H1 (cell line): Measurements from ENCODE around the gene NRXN2. TPM values are rescaled to one million over a fixed set of nuclear protein-coding genes. Genes with fewer than 3 reads are reported as not detected.

Experiments used
- CTCF ChIA-PET: fragments of 300-600 bp; sonication (Branson Sonifier 250); formaldehyde crosslinking; loops from one replicate; lab custom pipeline; 2021; ENCODE audit not compliant: partially characterized antibody; lab: Charles Lee
- POLR2A ChIA-PET: fragments of 300-600 bp; sonication (Branson Sonifier 250); formaldehyde crosslinking; loops from one replicate; lab custom pipeline; 2021; ENCODE audit warnings: inconsistent platforms; ENCODE audit not compliant: partially characterized antibody; lab: Charles Lee
- DNase-seq, 2 experiments: peaks; one replicate each; pipeline versions ENCODE4 v3.0.0 to v3.0.0-alpha.2; 2010 to 2022; ENCODE audit warnings: low spot score in 2 of 2, low read depth in 1 of 2, mixed read lengths in 1 of 2
- FAIRE-seq: peaks from 2 replicates; lab custom pipeline; 2011; peaks lifted over from hg19 to GRCh38; lab: Jason Lieb, UNC
- H2AFZ ChIP-seq: 2 replicates; pipeline ENCODE4 v1.8.1; 2012; ENCODE audit warnings: low read length, inconsistent platforms
- H2AK5ac ChIP-seq: 2 replicates; pipeline ENCODE4 v1.6.1; 2013; ENCODE audit warnings: low read depth, low read length
- H2BK120ac ChIP-seq: replicated peaks from 2 replicates; pipeline ENCODE3; 2013; ENCODE audit warnings: low read depth, low read length, inconsistent platforms
- H2BK12ac ChIP-seq: 2 replicates; pipeline ENCODE4 v1.6.1; 2013; ENCODE audit warnings: low read depth, low read length
- H2BK15ac ChIP-seq: 2 replicates; pipeline ENCODE4 v1.6.1; 2013; ENCODE audit warnings: low read length
- H2BK20ac ChIP-seq: 2 replicates; pipeline ENCODE4 v1.6.1; 2013; ENCODE audit warnings: low read length
- H2BK5ac ChIP-seq: 2 replicates; pipeline ENCODE4 v1.6.1; 2013; ENCODE audit warnings: low read depth, low read length
- H3K14ac ChIP-seq: 2 replicates; pipeline ENCODE4 v1.6.1; 2013; ENCODE audit warnings: inconsistent platforms; ENCODE audit not compliant: insufficient read length
- H3K18ac ChIP-seq: 2 replicates; pipeline ENCODE4 v1.6.1; 2013; ENCODE audit warnings: low read length; ENCODE audit errors: extremely low read depth
- H3K23ac ChIP-seq: 2 replicates; pipeline ENCODE4 v1.6.1; 2013; ENCODE audit warnings: inconsistent platforms; ENCODE audit not compliant: insufficient read length
- H3K23me2 ChIP-seq: 2 replicates; pipeline ENCODE4 v1.6.1; 2013; ENCODE audit warnings: low read depth, low read length
- H3K27ac ChIP-seq: 2 replicates; pipeline ENCODE4 v1.6.1; 2011; ENCODE audit warnings: low read depth, low read length, inconsistent platforms
- H3K27me3 ChIP-seq, 4 experiments: replicated peaks in 1 of 4; 1 replicate in 1 of 4; 2 replicates in 3 of 4; pipeline versions ENCODE4 v1.6.1 to v1.8.1; 2011 to 2013; ENCODE audit warnings: low read length in 3 of 4, mild to moderate bottlenecking in 3 of 4, inconsistent platforms in 2 of 4, mixed read lengths in 2 of 4, moderate library complexity in 1 of 4; ENCODE audit not compliant: control insufficient read depth in 3 of 4, insufficient read depth in 3 of 4; ENCODE audit errors: extremely low read depth in 1 of 4
- H3K36me3 ChIP-seq, 4 experiments: 2 replicates each; pipeline versions ENCODE4 v1.6.1 to v1.8.1; 2011 to 2013; ENCODE audit warnings: mild to moderate bottlenecking in 4 of 4, low read length in 3 of 4, moderate library complexity in 2 of 4, control low read depth in 1 of 4, inconsistent platforms in 1 of 4; ENCODE audit not compliant: insufficient read depth in 4 of 4, control insufficient read depth in 2 of 4
- H3K4ac ChIP-seq: replicated peaks from 2 replicates; pipeline ENCODE3; 2013; ENCODE audit warnings: low read length, low read depth, mixed read lengths, inconsistent platforms; ENCODE audit not compliant: insufficient read length
- H3K4me1 ChIP-seq, 4 experiments: replicated peaks in 1 of 4; 1 replicate in 1 of 4; 2 replicates in 3 of 4; pipeline versions ENCODE4 v1.6.1 to v1.8.1; 2011 to 2013; ENCODE audit warnings: low read length in 3 of 4, inconsistent platforms in 2 of 4, mixed read lengths in 1 of 4; ENCODE audit not compliant: insufficient read depth in 4 of 4, control insufficient read depth in 3 of 4
- H3K4me2 ChIP-seq, 2 experiments: 2 replicates each; pipeline versions ENCODE4 v1.6.1 to v1.8.1; 2011 to 2013; ENCODE audit warnings: low read depth in 2 of 2, low read length in 2 of 2, control low read depth in 1 of 2, inconsistent platforms in 1 of 2, mild to moderate bottlenecking in 1 of 2; ENCODE audit not compliant: insufficient read depth in 1 of 2
- H3K4me3 ChIP-seq, 4 experiments: fragments of 200-600, 300-600 bp in 1 of 4; sonication (generic), shearing (Covaris generic), sonication (Bioruptor Twin) in 1 of 4; 2 replicates each; pipeline versions ENCODE4 v1.5.1 to v1.8.1; 2011 to 2016; ENCODE audit warnings: low read length in 4 of 4, low read depth in 3 of 4, control low read depth in 2 of 4, inconsistent platforms in 2 of 4, mild to moderate bottlenecking in 2 of 4, mixed read lengths in 1 of 4, moderate library complexity in 1 of 4; ENCODE audit not compliant: insufficient read depth in 2 of 4; ENCODE audit errors: extremely low read depth in 1 of 4
- H3K56ac ChIP-seq: replicated peaks from 2 replicates; pipeline ENCODE3; 2013; ENCODE audit warnings: low read depth, mild to moderate bottlenecking, mixed read lengths, low read length, inconsistent platforms; ENCODE audit not compliant: insufficient read length
- H3K79me1 ChIP-seq: 2 replicates; pipeline ENCODE4 v1.6.1; 2013; ENCODE audit warnings: low read depth, low read length, control low read depth
- H3K79me2 ChIP-seq, 2 experiments: 2 replicates each; pipeline versions ENCODE4 v1.6.1 to v1.8.1; 2012 to 2013; ENCODE audit warnings: low read length in 2 of 2, mild to moderate bottlenecking in 2 of 2, inconsistent platforms in 1 of 2; ENCODE audit not compliant: insufficient read depth in 2 of 2, control insufficient read depth in 1 of 2
- H3K9ac ChIP-seq, 4 experiments: replicated peaks in 1 of 4; 1 replicate in 1 of 4; 2 replicates in 3 of 4; pipeline versions ENCODE4 v1.6.1 to v1.8.1; 2011 to 2013; ENCODE audit warnings: low read depth in 3 of 4, low read length in 3 of 4, control low read depth in 2 of 4, mild to moderate bottlenecking in 2 of 4, moderate library complexity in 2 of 4, inconsistent platforms in 1 of 4; ENCODE audit errors: extremely low read depth in 1 of 4
- H3K9me3 ChIP-seq, 2 experiments: 2 replicates each; pipeline versions ENCODE4 v1.6.1 to v1.8.1; 2012 to 2013; ENCODE audit warnings: mild to moderate bottlenecking in 2 of 2, moderate library complexity in 2 of 2, control low read depth in 1 of 2, inconsistent platforms in 1 of 2, low read depth in 1 of 2, low read length in 1 of 2, mixed read lengths in 1 of 2; ENCODE audit not compliant: insufficient read depth in 2 of 2
- H4K20me1 ChIP-seq, 2 experiments: replicated peaks in 1 of 2; 2 replicates each; pipeline versions ENCODE3 to v1.8.1; 2011 to 2013; ENCODE audit warnings: inconsistent platforms in 2 of 2, low read length in 2 of 2, mild to moderate bottlenecking in 1 of 2; ENCODE audit not compliant: insufficient read depth in 2 of 2, control insufficient read depth in 1 of 2
- H4K5ac ChIP-seq: 2 replicates; pipeline ENCODE4 v1.6.1; 2013; ENCODE audit warnings: low read length, low read depth, mixed read lengths, inconsistent platforms; ENCODE audit not compliant: insufficient read length
- H4K8ac ChIP-seq: 2 replicates; pipeline ENCODE4 v1.8.0; 2013; ENCODE audit warnings: mild to moderate bottlenecking, moderate library complexity, low read length, inconsistent platforms; ENCODE audit not compliant: insufficient read depth; ENCODE audit errors: extremely low read depth
- H4K91ac ChIP-seq: replicated peaks from 2 replicates; pipeline ENCODE3; 2013; ENCODE audit warnings: low read length, mixed read lengths, inconsistent platforms; ENCODE audit not compliant: insufficient read length
- ASH2L ChIP-seq: fragments of 200-600, 300-600 bp; sonication (generic); IDR thresholded peaks from one replicate; pipeline ENCODE4 v1.7.1; 2017; ENCODE audit warnings: low read length
- CTBP2 ChIP-seq: IDR thresholded peaks from 2 replicates; pipeline ENCODE4 v1.7.0; 2011; ENCODE audit warnings: borderline replicate concordance, mild to moderate bottlenecking, moderate library complexity, mixed read lengths, low read length; ENCODE audit not compliant: insufficient read depth, insufficient read length
- CTCF ChIP-seq, 3 experiments: IDR thresholded peaks; 1 replicate in 2 of 3; 2 replicates in 1 of 3; pipeline versions ENCODE4 v1.5.1 to v1.6.1; 2011; ENCODE audit warnings: low read length in 3 of 3, mild to moderate bottlenecking in 3 of 3, inconsistent platforms in 2 of 3, low read depth in 1 of 3, moderate library complexity in 1 of 3; ENCODE audit not compliant: insufficient read depth in 1 of 3; ENCODE audit errors: control extremely low read depth in 1 of 3
- GTF2F1 ChIP-seq: IDR thresholded peaks from 2 replicates; pipeline ENCODE4 v1.6.1; 2012; ENCODE audit warnings: low read depth, low read length, improper control_type of control experiment, borderline replicate concordance
- NANOG ChIP-seq: IDR thresholded peaks from 2 replicates; pipeline ENCODE4 v1.6.1; 2011; ENCODE audit warnings: low read length, low read depth, mild to moderate bottlenecking, inconsistent platforms; ENCODE audit not compliant: insufficient read depth, poor library complexity, severe bottlenecking
- PHF8 ChIP-seq: fragments of 200-600 bp; sonication (generic); conservative IDR thresholded peaks from 2 replicates; pipeline ENCODE4 v1.7.1; 2012; ENCODE audit warnings: low read depth, mild to moderate bottlenecking, inconsistent platforms, low read length, moderate library complexity
- RBBP5 ChIP-seq: IDR thresholded peaks from 2 replicates; pipeline ENCODE4 v1.7.1; 2012; ENCODE audit warnings: low read depth, mild to moderate bottlenecking, inconsistent platforms, low read length, moderate library complexity, borderline replicate concordance
- SP1 ChIP-seq: IDR thresholded peaks from 2 replicates; pipeline ENCODE4 v1.6.1; 2011; ENCODE audit warnings: low read depth, low read length
- SRF ChIP-seq: IDR thresholded peaks from 2 replicates; pipeline ENCODE4 v1.6.1; 2011; ENCODE audit warnings: mild to moderate bottlenecking, low read depth, low read length, moderate library complexity
- SUZ12 ChIP-seq: fragments of 200-600 bp; sonication (generic); IDR thresholded peaks from 2 replicates; pipeline ENCODE4 v1.6.1; 2012; ENCODE audit warnings: mild to moderate bottlenecking, inconsistent platforms, low read length, moderate library complexity, mixed read lengths
- TBP ChIP-seq: IDR thresholded peaks from 2 replicates; pipeline ENCODE4 v1.6.1; 2011; ENCODE audit warnings: low read depth, low read length, improper control_type of control experiment
- WGBS, 2 experiments: shearing (Covaris generic) in 1 of 2; methylation state at CpG; one replicate each; pipeline versions ENCODE4 v1.1.6 to v1.1.7; 2013 to 2015; ENCODE audit warnings: low lambda C conversion rate in 2 of 2, mixed read lengths in 2 of 2, inconsistent platforms in 1 of 2, low coverage in 1 of 2, missing lambda C conversion rate in 1 of 2; ENCODE audit not compliant: insufficient replicate concordance in 2 of 2, insufficient coverage in 1 of 2, insufficient read length in 1 of 2; ENCODE audit errors: extremely low coverage in 1 of 2, missing lambda C conversion rate in 1 of 2; 5-methylcytosine and 5-hydroxymethylcytosine counted together
- polyA plus RNA-seq, 7 experiments: library from polyadenylated mRNA; depleted of rRNA in 3 of 7; stranded (reverse) in 5 of 7; unstranded in 2 of 7; fragments of >200 nt in 5 of 7; fragments of 200-250 nt in 2 of 7; gene quantifications; 1 replicate in 5 of 7; 2 replicates in 1 of 7; 4 replicates in 1 of 7; pipeline versions ENCODE4 v1.2.1 to v1.2.3, GENCODE V29; 2011 to 2013; ENCODE audit warnings: missing spikeins in 2 of 7, mixed read lengths in 2 of 7
- total RNA-seq: library from RNA; stranded (reverse); fragmentation: NEBNext Ultra II Directional; extraction: Animal tissue kit (Norgen Biotek cat#: 25700); gene quantifications from 2 replicates; pipeline ENCODE4 v1.2.1, GENCODE V29; 2021

Gene NRXN2
- total and polyA plus RNA-seq, 2 of the 8 experiments (the other 6 are each of a cell fraction or from before 2014, with no cell fraction given), result 1.3 to 11.5 TPM

GRCh38 chr11:64570341-64570740, 152.7 kb downstream of the NRXN2 start:
- Histone ChIP-seq H3K36me3 (no peaks in the 10 kb centered on the region), H3K23me2 (no peaks in the 10 kb centered on the region), H2AFZ (no peak overlapping the region), H3K4me2 (no peak overlapping the region), H3K56ac (no peak overlapping the region), H3K23ac (no peak overlapping the region), H4K8ac (no peak overlapping the region), H3K79me1 (no peaks in the 10 kb centered on the region), H4K5ac (no peak overlapping the region), H2AK5ac (no peak overlapping the region), H3K79me2 (no peaks in the 10 kb centered on the region), H2BK12ac (no peak overlapping the region), H3K9me3 (no peaks in the 10 kb centered on the region), H2BK20ac (no peak overlapping the region), H4K91ac (no peak overlapping the region), H3K4me1 (peaks cover 0 to 28% (median 16%) of the 10 kb centered on the region in 4 experiments; a peak in 6 of 7 replicates), H2BK15ac (no peak overlapping the region), H3K27me3 (peaks cover 0 to 3% (median 0%) of the 10 kb centered on the region in 4 experiments; a peak in 2 of 7 replicates), H3K27ac (no peak overlapping the region), H3K18ac (no peak overlapping the region), H3K9ac (no peak overlapping the region), H4K20me1 (no peaks in the 10 kb centered on the region), H3K14ac (no peak overlapping the region), H3K4ac (no peak overlapping the region), H2BK5ac (no peak overlapping the region), H2BK120ac (no peak overlapping the region), H3K4me3 (no peak overlapping the region)
- FAIRE-seq (no peak), DNase-seq (no peak)
- POLR2A ChIA-PET, result no interaction called here
- CTCF ChIA-PET, result interaction anchor here (3.0 kb wide), 1 partner anchor 82 kb away, joined by 17 read pairs; no protein-coding TSS in a partner anchor
- WGBS, 2 experiments, result 82% methylated on average over 3 of the region's 3 CpGs; no CpG with 5 or more reads in 1 of the 2 experiments
- no peak for TF ChIP-seq ASH2L
- no peak for TF ChIP-seq TBP
- TF ChIP-seq GTF2F1, result no peak
- no peak for TF ChIP-seq NANOG
- TF ChIP-seq SUZ12, result no peak
- no peak for TF ChIP-seq PHF8
- TF ChIP-seq CTCF (IDR thresholded peaks at IDR 0.05; ENCODE audit: control extremely low read depth in 1 of 3, insufficient read depth in 1 of 3, low read depth in 1 of 3, low read length in 3 of 3), result no peak
- TF ChIP-seq SP1, result no peak
- no peak for TF ChIP-seq RBBP5
- no peak for TF ChIP-seq SRF
- TF ChIP-seq CTBP2, result no peak
